ENCODE results near the gene GAREM2. TPM values are rescaled to one million over a fixed set of nuclear protein-coding genes. Genes with fewer than 3 reads are reported as not detected.
"Not testable (repeated sequence)": the region's sequence is repeated elsewhere in the genome, so short reads cannot be mapped to it uniquely, and the experiment has no call there.

Gene GAREM2
- total RNA-seq, 1 donor from 2014 or later: 10.4 TPM

- Mint-ChIP-seq H3K4me3 (ENCODE audit: low read depth) (no peak overlapping the region), H3K9me3 (ENCODE audit: low read depth) (no peaks in the 10 kb centered on the region), H3K27me3 (peaks cover 3% of the 10 kb centered on the region), H3K36me3 (ENCODE audit: insufficient read depth) (no peaks in the 10 kb centered on the region), H3K27ac (no peak overlapping the region), H3K4me1 (ENCODE audit: low read depth) (no peaks in the 10 kb centered on the region)
- no peak for DNase-seq (ENCODE audit: low spot score, unreplicated experiment)
- no peak for TF ChIP-seq CTCF (IDR thresholded peaks at IDR 0.05; ENCODE audit: unreplicated experiment)
These were observed 8.7 kb upstream of the GAREM2 start for GRCh38 chr2:26164231-26164630.

- H3K27me3 Mint-ChIP-seq: peaks cover 8% of the 10 kb centered on the region
- DNase-seq (ENCODE audit: low spot score, unreplicated experiment): no peak
- H3K36me3 Mint-ChIP-seq (ENCODE audit: insufficient read depth): no peaks in the 10 kb centered on the region
- H3K9me3 Mint-ChIP-seq (ENCODE audit: low read depth): no peaks in the 10 kb centered on the region
- H3K27ac Mint-ChIP-seq: no peak overlapping the region
- no peaks in the 10 kb centered on the region for H3K4me1 Mint-ChIP-seq (ENCODE audit: low read depth)
- no peak for TF ChIP-seq CTCF (IDR thresholded peaks at IDR 0.05; ENCODE audit: unreplicated experiment)
- no peak overlapping the region for H3K4me3 Mint-ChIP-seq (ENCODE audit: low read depth)
These were observed 8.2 kb upstream of the GAREM2 start for GRCh38 chr2:26164641-26165211.

- Mint-ChIP-seq H3K36me3 (ENCODE audit: insufficient read depth) (no peaks in the 10 kb centered on the region), H3K4me3 (ENCODE audit: low read depth) (no peak overlapping the region), H3K9me3 (ENCODE audit: low read depth) (no peaks in the 10 kb centered on the region), H3K4me1 (ENCODE audit: low read depth) (no peaks in the 10 kb centered on the region), H3K27me3 (peaks cover 11% of the 10 kb centered on the region), H3K27ac (no peak overlapping the region)
- DNase-seq (ENCODE audit: low spot score, unreplicated experiment): no peak
- no peak for TF ChIP-seq CTCF (IDR thresholded peaks at IDR 0.05; ENCODE audit: unreplicated experiment)
These were observed 7.5 kb upstream of the GAREM2 start for GRCh38 chr2:26165403-26165802.

- not testable (repeated sequence) for H3K4me3 Mint-ChIP-seq (ENCODE audit: low read depth); DNase-seq (ENCODE audit: low spot score, unreplicated experiment); H3K36me3 Mint-ChIP-seq (ENCODE audit: insufficient read depth); H3K27ac Mint-ChIP-seq; H3K9me3 Mint-ChIP-seq (ENCODE audit: low read depth); H3K4me1 Mint-ChIP-seq (ENCODE audit: low read depth)
- peaks cover 22% of the 10 kb centered on the region for H3K27me3 Mint-ChIP-seq
These were observed 6.3 kb upstream of the GAREM2 start for GRCh38 chr2:26166541-26166940.

DNA sequence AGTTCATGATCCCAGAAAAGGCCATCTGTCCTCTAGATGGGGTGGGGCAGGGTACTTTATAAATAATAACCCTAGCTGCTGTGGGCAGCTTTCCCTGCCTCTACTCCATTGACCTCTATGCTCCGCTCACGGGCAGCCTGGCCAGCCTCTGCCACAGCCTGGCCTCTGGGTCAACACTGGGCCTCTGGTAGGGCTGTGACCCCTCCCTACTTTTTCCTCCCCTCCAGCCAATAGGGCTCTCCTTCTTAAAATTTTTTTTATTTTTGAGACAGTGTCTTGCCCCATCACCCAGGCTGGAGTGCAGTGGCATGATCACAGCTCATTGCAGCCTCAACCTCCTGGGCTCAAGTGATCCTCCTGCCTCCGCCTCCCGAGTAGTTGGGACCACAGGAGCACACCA is 4.1 kb upstream of the GAREM2 start:
- H3K27me3 Mint-ChIP-seq: peaks cover 30% of the 10 kb centered on the region
- no peaks in the 10 kb centered on the region for H3K9me3 Mint-ChIP-seq (ENCODE audit: low read depth)
- H3K36me3 Mint-ChIP-seq (ENCODE audit: insufficient read depth): no peaks in the 10 kb centered on the region
- no peak for DNase-seq (ENCODE audit: low spot score, unreplicated experiment)
- H3K27ac Mint-ChIP-seq: no peak overlapping the region
- H3K4me1 Mint-ChIP-seq (ENCODE audit: low read depth): peaks cover 2% of the 10 kb centered on the region
- no peak for TF ChIP-seq CTCF (IDR thresholded peaks at IDR 0.05; ENCODE audit: unreplicated experiment)
- H3K4me3 Mint-ChIP-seq (ENCODE audit: low read depth): no peak overlapping the region

GRCh38 chr2:26169226-26169625 is 3.7 kb upstream of the GAREM2 start:
- peaks cover 31% of the 10 kb centered on the region for H3K27me3 Mint-ChIP-seq
- H3K36me3 Mint-ChIP-seq (ENCODE audit: insufficient read depth): no peaks in the 10 kb centered on the region
- TF ChIP-seq CTCF (IDR thresholded peaks at IDR 0.05; ENCODE audit: unreplicated experiment): no peak
- no peak overlapping the region for H3K4me3 Mint-ChIP-seq (ENCODE audit: low read depth)
- no peaks in the 10 kb centered on the region for H3K9me3 Mint-ChIP-seq (ENCODE audit: low read depth)
- peaks cover 3% of the 10 kb centered on the region for H3K4me1 Mint-ChIP-seq (ENCODE audit: low read depth)
- no peak for DNase-seq (ENCODE audit: low spot score, unreplicated experiment)
- H3K27ac Mint-ChIP-seq: no peak overlapping the region
